ENCODE measurements around the gene CEP164.
"Not testable (repeated sequence)": the region's sequence is repeated elsewhere in the genome, so short reads cannot be mapped to it uniquely, and the experiment has no call there.

Gene CEP164

GRCh38 chr11:117392979-117393378 lies 65.3 kb downstream of the CEP164 start:
- ATAC-seq (no peak), DNase-seq (ENCODE audit: low spot score in 2 of 2) (no peak)
- Mint-ChIP-seq H3K27ac (no peak overlapping the region), H3K9me3 (no peaks in the 10 kb centered on the region), H3K4me1 (no peaks in the 10 kb centered on the region), H3K36me3 (peaks cover 44% of the 10 kb centered on the region), H3K4me3 (no peak overlapping the region)

- Mint-ChIP-seq H3K4me3 (no peak overlapping the region), H3K9me3 (peaks cover 2% of the 10 kb centered on the region), H3K36me3 (peaks cover 47% of the 10 kb centered on the region), H3K27ac (no peak overlapping the region), H3K4me1 (no peaks in the 10 kb centered on the region)
- no peak for DNase-seq (ENCODE audit: low spot score in 2 of 2)
- ATAC-seq = no peak
These were observed 66.7 kb downstream of the CEP164 start for GRCh38 chr11:117394221-117394925.

GRCh38 chr11:117395476-117395875 lies 67.8 kb downstream of the CEP164 start:
- peaks cover 2% of the 10 kb centered on the region for H3K4me1 Mint-ChIP-seq
- no peak overlapping the region for H3K27ac Mint-ChIP-seq
- H3K36me3 Mint-ChIP-seq = peaks cover 47% of the 10 kb centered on the region
- H3K9me3 Mint-ChIP-seq = peaks cover 2% of the 10 kb centered on the region
- DNase-seq (ENCODE audit: low spot score in 2 of 2) (no peak), ATAC-seq (no peak)
- H3K4me3 Mint-ChIP-seq = no peak overlapping the region

DNA sequence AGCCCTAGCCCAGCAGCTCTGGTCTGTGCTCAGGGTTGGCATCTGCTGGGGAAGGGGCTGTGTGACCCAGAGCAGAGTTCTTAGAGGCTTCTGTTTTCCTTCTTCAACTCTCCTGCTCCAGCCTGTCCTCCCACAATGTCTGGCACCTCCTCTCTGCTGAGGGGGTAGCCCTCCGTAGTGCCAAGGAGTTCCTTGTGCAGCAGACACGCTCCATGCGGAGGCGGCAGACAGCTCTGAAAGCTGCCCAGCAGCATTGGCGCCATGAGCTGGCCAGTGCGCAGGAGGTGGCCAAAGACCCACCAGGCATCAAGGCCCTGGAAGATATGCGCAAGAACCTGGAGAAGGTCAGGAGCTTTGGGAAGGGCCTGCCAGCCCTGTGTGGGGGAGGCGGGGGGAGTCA lies 69.3 kb downstream of the CEP164 start:
- ATAC-seq = no peak
- Mint-ChIP-seq H3K4me1 (peaks cover 9% of the 10 kb centered on the region), H3K27ac (no peak overlapping the region), H3K4me3 (no peak overlapping the region), H3K9me3 (peaks cover 2% of the 10 kb centered on the region), H3K36me3 (peaks cover 42% of the 10 kb centered on the region)
- no peak for DNase-seq (ENCODE audit: low spot score in 2 of 2)

GRCh38 chr11:117398618-117399017 lies 71.0 kb downstream of the CEP164 start:
- H3K9me3 Mint-ChIP-seq; DNase-seq (ENCODE audit: low spot score in 2 of 2); H3K4me3 Mint-ChIP-seq; ATAC-seq; H3K27ac Mint-ChIP-seq: not testable (repeated sequence)
- Mint-ChIP-seq H3K36me3 (peaks cover 29% of the 10 kb centered on the region), H3K4me1 (peaks cover 13% of the 10 kb centered on the region)

DNA sequence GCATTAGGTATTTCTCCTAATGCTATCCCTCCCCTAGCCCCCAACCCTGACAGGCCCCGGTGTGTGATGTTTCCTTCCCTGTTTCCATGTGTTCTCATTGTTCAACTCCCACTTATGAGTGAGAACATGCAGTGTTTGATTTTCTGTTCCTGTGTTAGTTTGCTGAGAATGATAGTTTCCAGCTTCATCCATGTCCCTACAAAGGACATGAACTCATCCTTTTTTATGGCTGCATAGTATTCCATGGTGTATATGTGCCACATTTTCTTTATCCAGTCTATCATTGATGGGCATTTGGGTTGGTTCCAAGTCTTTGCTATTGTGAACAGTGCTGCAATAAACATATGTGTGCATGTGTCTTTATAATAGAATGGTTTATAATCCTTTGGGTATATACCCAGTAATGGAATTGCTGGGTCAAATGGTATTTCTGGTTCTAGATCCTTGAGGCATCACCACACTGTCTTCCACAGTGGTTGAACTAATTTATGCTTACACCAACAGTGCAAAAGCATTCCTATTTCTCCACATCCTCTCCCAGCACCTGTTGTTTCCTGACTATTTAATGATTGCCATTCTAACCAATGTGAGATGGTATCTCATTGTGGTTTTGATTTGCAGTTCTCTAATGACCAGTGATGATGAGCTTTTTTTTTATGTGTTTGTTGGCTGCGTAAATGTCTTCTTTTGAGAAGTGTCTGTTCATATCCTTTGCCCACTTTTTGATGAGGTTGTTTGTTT lies 71.6 kb downstream of the CEP164 start:
- not testable (repeated sequence) for H3K27ac Mint-ChIP-seq; DNase-seq (ENCODE audit: low spot score in 2 of 2); H3K4me3 Mint-ChIP-seq; ATAC-seq; H3K9me3 Mint-ChIP-seq
- peaks cover 13% of the 10 kb centered on the region for H3K4me1 Mint-ChIP-seq
- peaks cover 29% of the 10 kb centered on the region for H3K36me3 Mint-ChIP-seq

DNA sequence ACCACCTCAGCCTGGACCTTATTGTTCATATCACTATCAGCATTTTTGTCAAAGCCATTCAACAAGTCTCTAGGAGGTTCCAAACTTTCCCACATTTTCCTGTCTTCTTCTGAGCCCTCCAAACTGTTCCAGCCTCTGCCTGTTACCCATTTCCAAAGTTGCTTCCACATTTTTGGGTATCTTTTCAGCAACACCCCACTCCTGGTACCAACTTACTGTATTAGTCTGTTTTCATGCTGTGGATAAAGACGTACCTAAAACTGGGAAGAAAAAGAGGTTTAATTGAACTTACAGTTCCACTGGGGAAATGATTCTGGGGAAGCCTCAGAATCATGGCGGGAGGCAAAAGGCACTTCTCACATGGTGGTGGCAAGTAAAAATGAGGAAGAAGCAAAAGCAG lies 78.2 kb downstream of the CEP164 start:
- not testable (repeated sequence) for H3K4me3 Mint-ChIP-seq; H3K4me1 Mint-ChIP-seq; ATAC-seq; H3K9me3 Mint-ChIP-seq; H3K27ac Mint-ChIP-seq; DNase-seq (ENCODE audit: low spot score in 2 of 2)
- peaks cover 44% of the 10 kb centered on the region for H3K36me3 Mint-ChIP-seq

DNA sequence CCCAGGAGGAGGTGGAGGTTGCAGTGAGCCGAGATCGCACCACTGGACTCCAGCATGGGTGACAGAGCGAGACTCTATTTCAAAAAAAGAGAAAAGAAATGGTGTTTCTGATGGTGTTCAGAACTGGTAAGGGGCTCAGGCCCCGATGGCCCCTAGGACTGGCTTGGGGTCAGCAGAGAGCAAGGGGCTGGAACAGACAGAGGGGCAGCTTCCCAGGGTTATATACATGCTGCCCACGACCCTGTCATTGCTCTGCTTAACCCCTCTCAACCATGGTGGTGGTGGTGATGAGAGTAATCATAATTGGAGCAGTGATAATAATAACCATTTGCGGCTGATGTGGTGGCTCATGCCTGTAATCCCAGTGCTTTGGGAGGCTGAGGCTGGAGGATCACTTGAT lies 79.4 kb downstream of the CEP164 start:
- Mint-ChIP-seq H3K4me3 (no peak overlapping the region), H3K27ac (no peak overlapping the region), H3K4me1 (peaks cover 4% of the 10 kb centered on the region), H3K36me3 (peaks cover 40% of the 10 kb centered on the region), H3K9me3 (peaks cover 2% of the 10 kb centered on the region)
- DNase-seq (ENCODE audit: low spot score in 2 of 2) = no peak
- ATAC-seq = no peak

- H3K4me1 Mint-ChIP-seq = no peaks in the 10 kb centered on the region
- ATAC-seq = no peak
- peaks cover 2% of the 10 kb centered on the region for H3K9me3 Mint-ChIP-seq
- no peak overlapping the region for H3K4me3 Mint-ChIP-seq
- peaks cover 38% of the 10 kb centered on the region for H3K36me3 Mint-ChIP-seq
- H3K27ac Mint-ChIP-seq = peak overlapping the region; percentile 40
- no peak for DNase-seq (ENCODE audit: low spot score in 2 of 2)
These were observed 80.7 kb downstream of the CEP164 start for GRCh38 chr11:117408356-117408755.

- DNase-seq (ENCODE audit: low spot score in 2 of 2) = no peak
- Mint-ChIP-seq H3K36me3 (peaks cover 38% of the 10 kb centered on the region), H3K4me3 (no peak overlapping the region), H3K9me3 (no peaks in the 10 kb centered on the region), H3K27ac (no peak overlapping the region), H3K4me1 (no peaks in the 10 kb centered on the region)
- no peak for ATAC-seq
These were observed 81.9 kb downstream of the CEP164 start for GRCh38 chr11:117409511-117409910.

DNA sequence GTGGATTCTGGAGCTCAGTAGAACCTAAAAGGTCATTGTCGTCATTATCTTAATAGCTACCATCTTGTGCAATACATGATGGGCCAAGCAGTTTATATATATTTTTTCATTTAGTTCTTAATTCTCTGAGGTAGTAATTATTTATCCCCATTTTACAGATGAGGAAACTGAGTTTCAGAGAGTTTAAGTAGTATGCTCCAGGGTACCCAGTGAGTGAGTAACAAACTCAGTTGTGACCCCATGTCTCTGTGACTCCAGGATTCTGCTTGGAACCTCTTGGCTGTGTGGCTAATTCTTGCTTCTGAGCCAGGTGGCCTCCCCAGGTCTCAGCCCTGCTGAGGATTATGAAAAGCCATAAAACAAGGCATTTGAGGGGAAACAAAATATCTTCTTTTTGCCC lies 82.6 kb downstream of the CEP164 start:
- peaks cover 31% of the 10 kb centered on the region for H3K36me3 Mint-ChIP-seq

GRCh38 chr11:117410861-117411710 lies 83.4 kb downstream of the CEP164 start:
- Mint-ChIP-seq H3K27ac (no peak overlapping the region), H3K4me1 (no peaks in the 10 kb centered on the region), H3K36me3 (peaks cover 22% of the 10 kb centered on the region), H3K9me3 (no peaks in the 10 kb centered on the region), H3K4me3 (no peak overlapping the region)
- ATAC-seq (no peak), DNase-seq (ENCODE audit: low spot score in 2 of 2) (no peak)

More for the DNA sequence above, 82.6 kb downstream of the CEP164 start:
- Mint-ChIP-seq H3K27ac (no peak overlapping the region), H3K4me1 (no peaks in the 10 kb centered on the region), H3K9me3 (no peaks in the 10 kb centered on the region), H3K4me3 (no peak overlapping the region)
- no peak for ATAC-seq
- no peak for DNase-seq (ENCODE audit: low spot score in 2 of 2)

- Mint-ChIP-seq H3K4me3 (no peak overlapping the region), H3K4me1 (no peaks in the 10 kb centered on the region), H3K36me3 (peaks cover 17% of the 10 kb centered on the region), H3K9me3 (no peaks in the 10 kb centered on the region), H3K27ac (no peak overlapping the region)
- no peak for ATAC-seq
- DNase-seq (ENCODE audit: low spot score in 2 of 2) = no peak
These were observed 84.1 kb downstream of the CEP164 start for GRCh38 chr11:117411736-117412135.

DNA sequence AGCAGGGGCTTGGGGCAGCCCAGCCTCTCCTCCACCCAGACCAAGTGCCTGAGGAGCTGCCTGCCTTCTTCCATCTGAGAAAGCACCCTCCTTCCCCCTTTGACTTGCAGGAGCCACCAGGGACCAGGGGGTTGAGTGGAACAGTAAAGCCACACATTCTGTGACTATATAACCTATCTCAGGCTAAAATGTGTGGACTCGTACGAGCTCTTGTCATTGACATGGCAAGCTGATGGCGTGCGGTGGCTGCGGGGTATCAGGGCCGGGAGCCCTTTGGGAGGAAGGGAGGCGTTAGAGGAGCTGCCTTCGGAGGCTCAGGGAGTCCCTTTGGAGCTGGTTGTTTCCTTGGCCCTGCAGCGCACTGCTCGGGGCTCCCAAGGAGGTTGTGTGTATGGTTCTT lies 84.5 kb downstream of the CEP164 start:
- DNase-seq (ENCODE audit: low spot score in 2 of 2) (no peak), ATAC-seq (no peak)
- no peaks in the 10 kb centered on the region for H3K4me1 Mint-ChIP-seq
- H3K4me3 Mint-ChIP-seq = no peak overlapping the region
- H3K36me3 Mint-ChIP-seq = peaks cover 17% of the 10 kb centered on the region
- no peaks in the 10 kb centered on the region for H3K9me3 Mint-ChIP-seq
- no peak overlapping the region for H3K27ac Mint-ChIP-seq

- H3K4me1 Mint-ChIP-seq = no peaks in the 10 kb centered on the region
- no peak for ATAC-seq
- no peak overlapping the region for H3K4me3 Mint-ChIP-seq
- peaks cover 17% of the 10 kb centered on the region for H3K36me3 Mint-ChIP-seq
- H3K27ac Mint-ChIP-seq = no peak overlapping the region
- no peak for DNase-seq (ENCODE audit: low spot score in 2 of 2)
- H3K9me3 Mint-ChIP-seq = no peaks in the 10 kb centered on the region
These were observed 85.1 kb downstream of the CEP164 start for GRCh38 chr11:117412653-117413275.

All from stimulated activated effector memory CD8-positive, alpha-beta T cell treated with anti-CD3 and anti-CD28 coated beads, Interleukin-12 subunit alpha, Interleukin-12 subunit beta, amount 100 ng/mL, for 72 hours (primary cell).